HG03097 (cell line): Measurements from ENCODE around the gene MPC1L.
A peak's percentile ranks its signal among the peaks of the same experiment; 100 is the strongest.

Experiments used
- ATAC-seq: cut with Tn5 transposase; IDR thresholded peaks from one replicate; pipeline ENCODE4 v1.9.1; 2021; ENCODE audit not compliant: unreplicated experiment, low FRiP score

MPC1L gene

DNA sequence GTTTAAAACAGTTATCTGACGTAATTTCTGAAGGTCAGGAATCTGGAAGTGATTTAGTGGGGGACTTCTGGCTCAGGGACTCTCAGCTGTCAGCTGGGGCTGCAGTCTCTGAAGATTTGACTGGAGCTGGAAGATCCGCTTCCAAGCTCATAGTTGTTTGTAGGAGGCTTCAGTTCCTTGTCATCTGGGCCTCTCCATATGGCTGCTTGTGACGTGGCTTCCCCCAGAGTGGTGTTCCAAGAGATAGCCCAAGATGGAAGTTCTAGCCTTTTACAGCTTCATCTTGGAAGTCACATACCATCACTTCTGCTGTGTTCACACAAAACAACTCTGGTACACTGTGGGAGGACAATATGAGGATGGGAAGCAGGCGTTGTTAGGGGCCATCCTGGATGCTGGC is 2.1 kb downstream of the MPC1L start:
- ATAC-seq = no peak

- no peak for ATAC-seq
Measured at GRCh38 chrX:40628506-40628905, 5.3 kb downstream of the MPC1L start.

GRCh38 chrX:40632199-40632598 is 9.0 kb downstream of the MPC1L start:
- no peak for ATAC-seq

GRCh38 chrX:40637687-40638086 is 14.5 kb downstream of the MPC1L start:
- ATAC-seq = no peak

- ATAC-seq = no peak
Measured at GRCh38 chrX:40644176-40644575, 20.9 kb downstream of the MPC1L start.

DNA sequence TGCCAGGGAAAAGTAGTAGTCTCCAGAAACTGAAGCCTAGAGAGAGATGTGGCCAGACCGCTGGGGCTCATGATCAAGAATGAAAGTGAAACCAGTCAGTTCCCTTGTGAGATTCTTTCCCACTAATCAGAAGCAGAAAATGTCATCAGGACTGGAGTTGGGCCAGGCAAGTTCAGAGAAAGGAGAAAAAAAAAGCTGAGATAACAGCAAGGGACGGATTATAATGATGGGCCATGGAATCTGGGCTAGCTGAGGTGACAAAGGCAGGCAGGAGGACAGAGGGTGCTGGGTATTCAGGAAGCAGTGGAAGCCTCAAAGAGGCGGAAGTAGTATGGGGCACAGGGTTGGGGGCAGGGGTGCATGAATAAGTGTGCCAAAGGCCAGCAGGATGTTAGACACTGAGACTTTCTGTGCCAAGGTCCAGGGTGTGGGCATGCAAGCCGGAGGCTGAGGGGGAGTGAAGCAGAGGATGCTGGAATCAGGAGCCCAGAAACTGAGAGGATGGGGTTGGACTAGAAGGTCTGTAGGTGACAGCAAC is 21.7 kb downstream of the MPC1L start:
- ATAC-seq = peak; percentile 31

GRCh38 chrX:40646489-40647306 is 23.5 kb downstream of the MPC1L start:
- ATAC-seq = peak; percentile 21

DNA sequence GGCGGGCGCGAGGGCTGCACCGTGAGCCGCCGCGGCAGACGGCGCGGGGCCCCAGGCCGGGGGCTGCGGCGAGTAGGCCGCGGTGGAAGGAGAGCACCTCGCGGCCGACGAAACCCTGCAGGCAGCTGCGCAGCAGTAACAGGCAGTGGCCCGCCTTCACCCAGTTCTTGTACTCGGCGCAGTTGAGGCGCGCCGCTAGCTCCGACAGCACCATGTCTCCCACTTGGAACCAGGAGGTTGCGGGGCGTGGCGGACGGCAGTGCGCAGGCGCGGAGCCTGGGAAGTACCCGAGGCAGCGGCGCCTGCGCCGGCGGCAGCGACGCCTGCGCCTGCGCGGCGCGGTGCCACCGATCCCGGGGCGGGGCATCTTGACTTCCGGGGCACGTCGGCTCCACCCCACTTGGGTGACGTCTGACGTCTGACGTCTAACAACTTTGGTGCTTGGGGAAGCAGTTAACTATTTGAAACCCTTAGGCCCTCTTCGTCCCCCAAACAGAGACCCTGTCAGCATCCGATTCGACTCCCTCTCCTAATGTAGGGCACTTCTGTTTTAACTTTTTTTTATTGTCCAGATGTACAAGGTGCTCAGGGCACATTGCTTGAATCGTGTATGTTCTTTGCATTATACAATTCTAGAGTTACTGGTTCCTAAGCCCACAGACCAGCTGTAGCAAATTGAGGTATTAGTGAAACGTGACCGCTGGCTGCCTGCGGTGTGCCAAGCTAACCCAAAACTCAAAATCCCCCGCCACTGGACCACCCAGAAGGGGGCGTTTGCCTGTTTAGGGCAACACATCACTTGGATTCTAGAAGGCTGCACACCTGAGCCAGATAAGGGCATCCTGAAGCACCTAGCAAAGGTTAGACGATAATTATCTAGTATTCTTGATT is 24.3 kb downstream of the MPC1L start, which contains the start of gene CXorf38:
TSS of gene CXorf38 (minus strand) at position 255 of the 891 bp plus-strand sequence. CDS start at position 214, 41 bp downstream.
- peak; percentile 71 for ATAC-seq

DNA sequence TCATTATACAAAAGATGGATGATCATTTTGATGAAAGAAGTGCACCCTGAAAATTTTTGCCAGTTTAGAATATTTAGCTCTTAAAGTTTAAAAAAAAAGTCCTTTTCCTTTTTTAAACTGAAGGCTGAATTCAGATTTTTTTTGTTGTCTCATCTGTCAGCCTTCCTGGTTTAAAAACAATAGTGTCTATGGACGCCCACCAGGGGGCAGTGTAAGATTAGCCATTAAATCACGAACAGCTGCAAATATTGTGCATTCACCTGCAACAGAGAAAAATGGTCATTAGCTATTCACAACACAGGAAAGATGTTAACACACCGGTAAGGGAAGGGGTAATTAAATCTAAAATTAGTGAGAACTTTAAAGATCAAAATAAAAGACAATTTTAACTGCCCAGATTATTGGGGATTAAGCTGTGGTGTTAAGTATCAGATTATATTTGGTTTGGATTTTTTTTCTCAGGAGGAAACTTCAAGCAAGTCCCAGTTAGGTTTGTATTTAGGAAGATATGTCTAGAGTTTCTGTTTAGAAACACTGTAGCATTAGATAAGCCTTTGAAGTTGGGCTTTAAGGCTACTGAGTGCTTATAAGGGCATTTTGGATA is 28.5 kb downstream of the MPC1L start:
- no peak for ATAC-seq

- ATAC-seq = no peak
Measured at GRCh38 chrX:40652664-40653063, 29.4 kb downstream of the MPC1L start.

DNA sequence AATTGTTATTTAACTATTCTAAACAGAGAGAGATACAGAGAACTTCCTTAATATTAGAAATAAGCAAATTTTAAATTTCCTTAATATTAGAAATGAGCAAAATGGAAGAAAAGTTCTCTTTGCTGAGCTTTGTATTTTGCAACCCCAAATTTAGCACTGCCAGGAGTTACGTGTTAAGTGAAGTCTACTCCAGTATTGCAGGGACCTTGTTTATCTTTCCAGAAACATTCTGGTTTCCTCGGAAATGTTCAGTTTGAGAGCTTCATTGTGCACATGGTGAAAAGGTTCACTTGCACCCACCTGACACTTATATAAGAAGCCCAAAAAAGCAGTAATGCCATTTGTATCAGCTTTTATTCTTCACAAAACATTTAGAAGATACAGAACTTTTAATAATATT is 30.3 kb downstream of the MPC1L start:
- no peak for ATAC-seq

DNA sequence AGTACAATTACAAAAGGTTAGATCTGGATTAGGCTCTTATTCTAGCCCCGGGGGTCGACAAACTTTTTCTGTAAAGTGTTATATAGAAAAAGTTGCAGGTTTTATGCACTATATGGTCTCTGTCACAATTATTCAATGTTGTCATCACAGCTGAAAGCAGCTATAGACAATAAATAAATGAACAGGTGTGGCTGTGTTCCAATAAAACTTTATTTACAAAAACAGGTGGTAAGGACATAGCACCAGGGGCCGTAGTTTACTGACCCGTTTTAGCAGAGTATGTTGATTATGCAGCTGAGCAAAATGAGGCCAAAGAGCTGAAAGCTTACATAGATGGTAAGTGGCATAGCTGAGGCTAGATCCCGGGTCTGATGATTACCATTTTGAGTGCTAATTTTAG is 37.2 kb downstream of the MPC1L start:
- ATAC-seq = no peak

DNA sequence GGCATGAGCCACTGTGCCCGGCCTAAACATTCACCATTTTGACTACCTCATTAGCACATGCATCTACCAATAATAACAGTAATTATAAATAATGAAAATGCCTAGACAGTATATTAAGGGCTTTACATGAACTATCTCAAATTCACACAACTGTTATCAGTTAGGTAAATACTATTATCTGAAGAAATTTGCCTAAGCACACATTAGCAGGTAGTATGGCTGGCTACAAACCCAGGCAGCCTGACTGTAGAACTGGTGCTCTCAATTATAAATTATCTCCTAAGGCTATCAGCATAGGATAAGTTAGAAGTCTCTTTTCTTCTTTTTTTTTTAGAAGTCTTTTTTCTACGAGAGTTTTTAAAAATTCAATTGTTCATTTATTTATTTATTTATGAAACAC is 38.3 kb downstream of the MPC1L start:
- ATAC-seq = no peak

DNA sequence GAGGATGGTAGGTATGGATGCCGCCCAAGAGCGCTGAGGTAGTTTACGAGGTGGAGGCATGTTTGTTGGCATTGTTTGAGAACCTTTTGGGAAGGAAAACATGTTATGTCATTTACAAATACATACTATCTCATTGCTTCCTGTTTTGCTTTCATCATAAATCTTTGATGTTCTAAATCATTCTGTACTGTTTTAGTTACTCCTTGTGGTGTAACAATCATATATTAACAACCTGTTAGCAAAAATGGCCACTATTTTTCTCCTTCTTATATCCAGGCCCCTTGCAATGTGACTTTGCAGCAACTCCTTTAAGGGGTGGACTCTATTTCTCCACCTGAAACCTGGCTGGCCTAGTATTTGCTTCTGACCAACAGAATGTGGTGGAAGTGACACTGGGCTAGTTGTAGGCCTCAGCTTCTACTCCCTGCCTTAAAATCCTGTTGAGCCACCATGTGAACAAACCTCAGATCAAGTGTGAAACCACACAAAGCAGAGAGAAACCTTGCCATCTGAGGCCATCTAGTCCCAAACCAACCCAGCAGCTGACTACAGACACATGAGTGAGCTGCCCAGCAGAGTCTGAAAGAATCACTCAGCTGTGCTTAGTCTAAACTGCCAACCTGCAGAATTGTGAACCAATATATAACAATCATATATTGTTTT is 40.0 kb downstream of the MPC1L start:
- peak; percentile 58 for ATAC-seq

GRCh38 chrX:40663880-40664630 is 40.8 kb downstream of the MPC1L start:
- ATAC-seq = no peak

GRCh38 chrX:40671126-40671525 is 47.9 kb downstream of the MPC1L start:
- ATAC-seq = no peak
